ENCODE data around the gene SLC12A3. TPM values are rescaled to one million over a fixed set of nuclear protein-coding genes. Genes with fewer than 3 reads are reported as not detected.

Gene SLC12A3
- total RNA-seq, 6 experiments from 2014 or later = not detected

GRCh38 chr16:56832768-56833167, 32.2 kb upstream of the SLC12A3 start:
- Mint-ChIP-seq H3K36me3 (ENCODE audit: low read depth) (peaks cover 22% of the 10 kb centered on the region), H3K4me1 (ENCODE audit: low read depth) (0 out of 2 replicates have a peak, but pooled peaks cover 13% of the 10 kb centered on the region), H3K27ac (no peak overlapping the region), H3K4me3 (no peak overlapping the region), H3K27me3 (ENCODE audit: insufficient read depth) (no peaks in the 10 kb centered on the region; the same call in 1 of the 2 replicates), H3K9me3 (no peaks in the 10 kb centered on the region)
- DNase-seq = no peak
- no peak for TF ChIP-seq CTCF (IDR thresholded peaks at IDR 0.05)

- Mint-ChIP-seq H3K4me1 (ENCODE audit: low read depth) (0 out of 2 replicates have a peak, but pooled peaks cover 13% of the 10 kb centered on the region), H3K36me3 (ENCODE audit: low read depth) (peaks cover 28% of the 10 kb centered on the region), H3K27ac (no peak overlapping the region), H3K27me3 (ENCODE audit: insufficient read depth) (no peaks in the 10 kb centered on the region; the same call in 1 of the 2 replicates), H3K4me3 (no peak overlapping the region), H3K9me3 (no peaks in the 10 kb centered on the region)
- DNase-seq = no peak
- TF ChIP-seq CTCF (IDR thresholded peaks at IDR 0.05) = no peak
These were observed 31.6 kb upstream of the SLC12A3 start for GRCh38 chr16:56833243-56833970.

- Mint-ChIP-seq H3K27ac (no peak overlapping the region), H3K36me3 (ENCODE audit: low read depth) (peaks cover 25% of the 10 kb centered on the region), H3K4me1 (ENCODE audit: low read depth) (0 out of 2 replicates have a peak, but pooled peaks cover 12% of the 10 kb centered on the region), H3K9me3 (no peaks in the 10 kb centered on the region), H3K4me3 (no peak overlapping the region), H3K27me3 (ENCODE audit: insufficient read depth) (no peaks in the 10 kb centered on the region; the same call in 1 of the 2 replicates)
- TF ChIP-seq CTCF (IDR thresholded peaks at IDR 0.05) = no peak
- no peak for DNase-seq
These were observed 29.7 kb upstream of the SLC12A3 start for GRCh38 chr16:56835320-56835719.

GRCh38 chr16:56836410-56837230, 28.4 kb upstream of the SLC12A3 start:
- Mint-ChIP-seq H3K4me1 (ENCODE audit: low read depth) (peaks cover 15% of the 10 kb centered on the region), H3K4me3 (no peak overlapping the region), H3K27ac (peak overlapping the region; percentile 13; the same call in 1 of the 2 replicates), H3K27me3 (ENCODE audit: insufficient read depth) (peaks cover 1% of the 10 kb centered on the region), H3K9me3 (no peaks in the 10 kb centered on the region), H3K36me3 (ENCODE audit: low read depth) (peaks cover 31% of the 10 kb centered on the region)
- no peak for TF ChIP-seq CTCF (IDR thresholded peaks at IDR 0.05)
- no peak for DNase-seq

GRCh38 chr16:56838622-56839337, 26.2 kb upstream of the SLC12A3 start:
- peaks cover 18% of the 10 kb centered on the region for H3K4me1 Mint-ChIP-seq (ENCODE audit: low read depth)
- H3K4me3 Mint-ChIP-seq = no peak overlapping the region
- peaks cover 1% of the 10 kb centered on the region; the same call in 1 of the 2 replicates for H3K27me3 Mint-ChIP-seq (ENCODE audit: insufficient read depth)
- peaks cover 26% of the 10 kb centered on the region for H3K36me3 Mint-ChIP-seq (ENCODE audit: low read depth)
- TF ChIP-seq CTCF (IDR thresholded peaks at IDR 0.05) = no peak
- H3K27ac Mint-ChIP-seq = no peak overlapping the region
- H3K9me3 Mint-ChIP-seq = no peaks in the 10 kb centered on the region
- DNase-seq = no peak
